Tibial artery (tissue), 4 donors: ENCODE data around the gene SH2D7.

ENCODE experiments used
- DNase-seq, 2 donors: peaks; one replicate each; pipeline ENCODE4 v3.0.0-alpha.2; 2019
- H3K27ac ChIP-seq, 2 donors: fragments of 200-600 bp; sonication (generic) in 1 of 2; 1 replicate in 1 of 2; 2 replicates in 1 of 2; pipeline ENCODE4 v1.5.1; 2018 to 2019; ENCODE audit warnings: mild to moderate bottlenecking in 1 of 2
- H3K27me3 ChIP-seq, 2 donors: fragments of 200-600 bp; sonication (generic) in 1 of 2; one replicate each; pipeline versions ENCODE4 v1.5.1 to v1.6.0; 2016 to 2019
- H3K36me3 ChIP-seq, 3 donors: fragments of 200-600 bp; sonication (generic) in 2 of 3; one replicate each; pipeline ENCODE4 v1.5.1; 2016 to 2019; ENCODE audit warnings: mild to moderate bottlenecking in 2 of 3
- H3K4me1 ChIP-seq, 4 donors: fragments of 200-600 bp; sonication (generic) in 2 of 4; 1 replicate in 3 of 4; 2 replicates in 1 of 4; pipeline ENCODE4 v1.5.1; 2016 to 2019
- H3K4me3 ChIP-seq, 2 donors: fragments of 200-600 bp; sonication (generic) in 1 of 2; 1 replicate in 1 of 2; 2 replicates in 1 of 2; pipeline ENCODE4 v1.5.1; 2018 to 2019; ENCODE audit warnings: mild to moderate bottlenecking in 2 of 2
- H3K9me3 ChIP-seq, 3 donors: fragments of 200-600 bp; sonication (generic) in 1 of 3; one replicate each; pipeline ENCODE4 v1.5.1; 2016 to 2019
- intact Hi-C: fragments of 100-400 bp; cut with DNase I; formaldehyde crosslinking; loops from one replicate; pipeline ENCODE4 v1.15.0; 2023; ENCODE audit warnings: low total_unique reads
- TF ChIP-seq, protein P1 (sequence below), 2 experiments: fragments of 200-600 bp in 1 of 2; fragments of 450-650 bp in 1 of 2; IDR thresholded peaks; one replicate each; pipeline ENCODE4 v1.5.1; 2017 to 2019; ENCODE audit warnings: antibody characterized with exemption in 2 of 2, mild to moderate bottlenecking in 1 of 2, moderate library complexity in 1 of 2

The SH2D7 gene

GRCh38 chr15:78076231-78077052 is 15.9 kb upstream of the SH2D7 start:
- Histone ChIP-seq H3K27ac (peak overlapping the region; percentile 82 to 95), H3K4me3 (peak overlapping the region; percentile 67 to 97), H3K4me1 (peaks cover 0 to 59% (median 43%) of the 10 kb centered on the region in 4 donors), H3K27me3 (no peaks in the 10 kb centered on the region), H3K36me3 (no peaks in the 10 kb centered on the region), H3K9me3 (no peaks in the 10 kb centered on the region)
- TF ChIP-seq, protein P1, sequence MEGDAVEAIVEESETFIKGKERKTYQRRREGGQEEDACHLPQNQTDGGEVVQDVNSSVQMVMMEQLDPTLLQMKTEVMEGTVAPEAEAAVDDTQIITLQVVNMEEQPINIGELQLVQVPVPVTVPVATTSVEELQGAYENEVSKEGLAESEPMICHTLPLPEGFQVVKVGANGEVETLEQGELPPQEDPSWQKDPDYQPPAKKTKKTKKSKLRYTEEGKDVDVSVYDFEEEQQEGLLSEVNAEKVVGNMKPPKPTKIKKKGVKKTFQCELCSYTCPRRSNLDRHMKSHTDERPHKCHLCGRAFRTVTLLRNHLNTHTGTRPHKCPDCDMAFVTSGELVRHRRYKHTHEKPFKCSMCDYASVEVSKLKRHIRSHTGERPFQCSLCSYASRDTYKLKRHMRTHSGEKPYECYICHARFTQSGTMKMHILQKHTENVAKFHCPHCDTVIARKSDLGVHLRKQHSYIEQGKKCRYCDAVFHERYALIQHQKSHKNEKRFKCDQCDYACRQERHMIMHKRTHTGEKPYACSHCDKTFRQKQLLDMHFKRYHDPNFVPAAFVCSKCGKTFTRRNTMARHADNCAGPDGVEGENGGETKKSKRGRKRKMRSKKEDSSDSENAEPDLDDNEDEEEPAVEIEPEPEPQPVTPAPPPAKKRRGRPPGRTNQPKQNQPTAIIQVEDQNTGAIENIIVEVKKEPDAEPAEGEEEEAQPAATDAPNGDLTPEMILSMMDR (IDR thresholded peaks at IDR 0.05): no peak
- intact Hi-C loops: loop anchor here (5.0 kb wide), 1 partner anchor 84 kb away; no protein-coding TSS in a partner anchor
- DNase-seq: no peak

GRCh38 chr15:78077053-78077870 is 15.1 kb upstream of the SH2D7 start, which contains the start of gene TBC1D2B:
TSS of gene TBC1D2B (minus strand) at chr15:78077711. CDS start at chr15:78077652, 59 bp downstream.
- TF ChIP-seq, protein P1 (IDR thresholded peaks at IDR 0.05): no peak
- DNase-seq: peak; percentile 55 to 83
- intact Hi-C loops: loop anchor here (5.0 kb wide), 1 partner anchor 85 kb away; no protein-coding TSS in a partner anchor
- H3K9me3 ChIP-seq: no peaks in the 10 kb centered on the region
- no peaks in the 10 kb centered on the region for H3K36me3 ChIP-seq
- H3K4me3 ChIP-seq: peak within 1 kb of the TSS; percentile 67 to 97
- peaks cover 0 to 50% (median 35%) of the 10 kb centered on the region in 4 donors for H3K4me1 ChIP-seq
- H3K27ac ChIP-seq: peak within 1 kb of the TSS; percentile 82 to 95
- H3K27me3 ChIP-seq: no peaks in the 10 kb centered on the region

DNA sequence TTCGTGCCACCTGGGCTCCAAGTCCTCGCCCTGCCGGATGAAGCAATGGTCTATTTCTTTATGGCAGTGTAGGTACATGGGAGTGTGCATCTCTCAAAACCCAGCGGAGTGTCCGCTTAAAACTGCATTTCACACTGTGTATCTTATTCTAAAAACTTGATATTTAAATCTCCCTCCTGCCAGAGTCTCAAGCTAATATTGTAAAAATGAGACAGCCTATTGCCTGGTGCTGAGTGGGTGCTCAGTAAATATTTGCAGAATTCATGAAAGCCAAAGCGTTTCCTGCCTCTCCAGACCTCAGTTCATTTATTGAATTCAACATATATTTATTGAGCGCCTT is 14.5 kb upstream of the SH2D7 start:
- Histone ChIP-seq H3K4me1 (peaks cover 0 to 45% (median 29%) of the 10 kb centered on the region in 4 donors), H3K4me3 (peak overlapping the region; percentile 67 to 97), H3K27me3 (no peaks in the 10 kb centered on the region), H3K36me3 (no peaks in the 10 kb centered on the region), H3K27ac (peak overlapping the region; percentile 82 to 95), H3K9me3 (no peaks in the 10 kb centered on the region)
- DNase-seq: no peak
- TF ChIP-seq, protein P1 (IDR thresholded peaks at IDR 0.05): no peak
- intact Hi-C loops: loop anchor here (5.0 kb wide), 1 partner anchor 86 kb away; no protein-coding TSS in a partner anchor

DNA sequence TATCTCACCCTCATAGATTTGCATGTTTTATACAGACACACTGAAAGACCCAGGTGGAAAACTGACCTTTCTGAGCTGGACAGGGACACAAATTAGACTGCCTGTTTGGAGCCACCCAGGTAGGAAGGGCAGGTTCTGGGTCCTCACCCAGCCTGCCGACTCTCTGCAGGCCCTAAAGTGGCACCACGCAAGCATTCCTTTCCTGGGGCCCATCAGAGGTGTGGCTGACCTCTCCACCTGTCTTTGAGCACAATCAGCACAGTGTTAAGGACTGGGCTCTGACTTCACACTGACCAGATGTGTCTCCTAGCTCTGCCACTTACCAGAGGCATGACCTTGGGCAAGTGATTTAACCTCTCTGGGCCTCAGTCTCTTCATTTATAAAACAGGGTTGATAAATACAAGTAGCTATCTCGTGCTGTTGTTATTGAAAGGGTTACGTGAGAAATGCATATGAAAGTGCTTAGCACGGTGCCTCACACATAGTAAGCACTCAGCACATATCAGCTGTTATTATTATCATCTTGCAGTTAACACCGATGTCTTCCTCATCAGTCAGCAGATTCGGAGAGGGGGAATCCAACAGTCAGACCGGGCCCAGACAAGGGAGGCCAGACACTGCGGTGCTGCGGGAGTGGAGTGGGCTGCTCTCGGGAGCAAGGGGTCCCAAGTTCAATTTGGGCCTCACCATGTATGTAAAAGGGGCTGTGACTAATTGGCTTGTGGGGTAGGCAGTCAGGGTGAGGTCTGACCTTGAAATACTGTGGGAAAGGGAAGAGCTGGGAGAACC is 12.9 kb upstream of the SH2D7 start:
- H3K36me3 ChIP-seq: no peaks in the 10 kb centered on the region
- no peaks in the 10 kb centered on the region for H3K9me3 ChIP-seq
- no peak overlapping the region for H3K27ac ChIP-seq
- H3K27me3 ChIP-seq: no peaks in the 10 kb centered on the region
- peak in 1 of 2 donors; percentile 59 for DNase-seq
- intact Hi-C loops: loop anchor here (5.0 kb wide), 1 partner anchor 87 kb away; no protein-coding TSS in a partner anchor
- TF ChIP-seq, protein P1 (IDR thresholded peaks at IDR 0.05): no peak
- peaks cover 0 to 28% (median 20%) of the 10 kb centered on the region in 4 donors for H3K4me1 ChIP-seq
- H3K4me3 ChIP-seq: no peak overlapping the region

DNA sequence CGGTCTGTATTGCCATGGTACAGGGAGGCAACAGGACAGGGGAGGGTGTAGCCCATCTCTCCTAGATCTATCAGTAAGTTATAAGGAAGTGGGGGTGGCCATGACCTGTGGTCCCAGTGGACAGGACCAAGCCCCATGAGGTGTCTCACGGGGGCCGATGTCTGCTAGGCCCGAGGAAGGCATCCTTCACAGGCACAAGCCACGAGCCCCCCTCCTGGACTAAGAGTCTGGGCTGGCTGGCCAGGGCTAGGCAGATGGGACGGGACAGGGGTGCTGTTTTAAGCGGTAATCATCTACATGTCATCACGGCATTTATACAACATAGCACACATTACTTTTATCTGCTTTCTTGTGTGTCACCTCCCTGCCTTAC is 12.3 kb upstream of the SH2D7 start:
- Histone ChIP-seq H3K36me3 (no peaks in the 10 kb centered on the region), H3K27me3 (no peaks in the 10 kb centered on the region), H3K4me1 (peaks cover 0 to 22% (median 16%) of the 10 kb centered on the region in 4 donors), H3K27ac (no peak overlapping the region), H3K4me3 (no peak overlapping the region), H3K9me3 (no peaks in the 10 kb centered on the region)
- intact Hi-C loops: no loop called here
- TF ChIP-seq, protein P1 (IDR thresholded peaks at IDR 0.05): no peak
- DNase-seq: peak in 1 of 2 donors; percentile 54
